GM18508 (cell line): ENCODE results near the gene RAP1GAP.

ENCODE experiments used
- ATAC-seq: cut with Tn5 transposase; IDR thresholded peaks from one replicate; pipeline ENCODE4 v1.9.1; 2021; ENCODE audit warnings: moderate number of reproducible peaks; ENCODE audit not compliant: insufficient read depth, unreplicated experiment

Gene RAP1GAP

GRCh38 chr1:21663248-21663950, 5.8 kb downstream of the RAP1GAP start:
- ATAC-seq, result no peak

DNA sequence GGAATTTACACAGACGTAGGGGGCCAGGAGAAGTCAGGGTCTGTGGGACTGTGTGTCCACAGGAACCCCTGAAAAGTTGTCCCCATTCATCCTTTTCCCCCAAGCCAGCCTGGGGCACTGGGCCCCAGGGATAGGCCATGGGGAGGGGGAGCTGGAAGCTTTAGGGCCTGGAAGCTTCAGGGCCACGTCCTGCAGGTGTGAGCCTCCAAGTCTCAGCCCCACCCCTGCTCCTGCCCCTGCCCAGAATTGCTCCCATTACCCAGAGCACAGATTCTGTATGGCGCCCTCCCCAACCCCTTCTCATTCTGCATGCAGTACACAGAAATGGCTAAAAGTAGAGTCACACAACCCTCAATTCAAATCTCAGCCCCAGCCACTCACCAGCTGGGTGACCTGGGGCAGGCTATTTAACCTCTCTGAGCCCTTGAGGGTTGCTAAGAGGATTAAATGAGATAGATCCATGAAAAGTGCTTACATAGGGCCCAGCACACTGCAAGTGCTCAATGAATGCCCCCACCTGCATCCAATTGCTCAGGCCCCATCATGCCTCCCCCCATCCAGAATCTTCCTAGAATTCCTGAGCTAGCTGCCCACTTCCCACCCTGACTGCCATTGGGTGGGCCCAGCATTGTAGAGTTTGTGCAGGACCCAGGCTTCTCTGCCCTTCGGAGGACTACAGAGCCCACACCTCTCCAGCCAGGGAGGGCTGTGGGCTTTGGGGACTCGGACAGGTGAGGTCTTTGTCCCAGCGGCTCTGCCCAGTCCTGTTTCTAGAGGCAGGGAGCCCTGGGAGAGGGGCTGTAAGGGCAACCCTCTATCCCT, 6.5 kb downstream of the RAP1GAP start:
- no peak for ATAC-seq

DNA sequence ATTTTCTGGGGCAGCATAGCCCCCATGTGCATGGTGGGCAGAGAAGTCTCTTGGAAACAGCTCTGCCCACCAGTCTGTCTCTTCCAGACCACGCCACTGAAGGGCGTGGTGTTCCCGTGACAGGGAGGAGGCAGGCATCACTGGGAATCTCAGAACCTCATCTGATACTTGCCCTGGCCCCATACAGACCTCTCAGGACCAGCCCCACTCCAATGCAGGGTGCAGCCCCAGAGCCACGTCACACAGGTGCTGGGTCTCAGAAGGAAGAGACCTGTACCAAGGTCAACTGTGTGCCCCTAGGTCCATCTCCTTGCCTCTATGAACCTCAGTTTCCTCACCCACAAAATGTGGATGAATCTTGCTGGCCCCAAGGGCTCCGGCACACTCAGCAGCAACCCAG, 7.3 kb downstream of the RAP1GAP start:
- no peak for ATAC-seq

DNA sequence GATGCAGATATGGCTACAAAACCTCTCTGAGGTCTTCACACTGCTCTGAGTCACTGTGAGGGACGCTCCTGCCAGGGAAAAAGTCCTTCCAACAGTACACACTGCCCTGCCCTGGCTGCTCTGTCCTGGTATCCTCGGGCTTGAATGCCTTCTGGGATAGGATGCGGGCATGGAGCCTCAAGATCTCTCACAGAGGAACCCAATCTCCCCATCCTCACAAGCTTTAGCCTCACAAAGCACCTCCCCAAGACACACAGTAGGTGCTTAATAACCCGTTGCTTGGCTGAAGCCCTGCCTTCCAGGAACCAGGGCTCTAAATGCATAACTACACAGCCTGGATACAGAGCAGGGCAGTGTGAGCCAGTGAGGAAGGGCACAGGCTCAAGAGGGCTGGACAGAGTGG, 9.2 kb downstream of the RAP1GAP start:
- ATAC-seq, result no peak

DNA sequence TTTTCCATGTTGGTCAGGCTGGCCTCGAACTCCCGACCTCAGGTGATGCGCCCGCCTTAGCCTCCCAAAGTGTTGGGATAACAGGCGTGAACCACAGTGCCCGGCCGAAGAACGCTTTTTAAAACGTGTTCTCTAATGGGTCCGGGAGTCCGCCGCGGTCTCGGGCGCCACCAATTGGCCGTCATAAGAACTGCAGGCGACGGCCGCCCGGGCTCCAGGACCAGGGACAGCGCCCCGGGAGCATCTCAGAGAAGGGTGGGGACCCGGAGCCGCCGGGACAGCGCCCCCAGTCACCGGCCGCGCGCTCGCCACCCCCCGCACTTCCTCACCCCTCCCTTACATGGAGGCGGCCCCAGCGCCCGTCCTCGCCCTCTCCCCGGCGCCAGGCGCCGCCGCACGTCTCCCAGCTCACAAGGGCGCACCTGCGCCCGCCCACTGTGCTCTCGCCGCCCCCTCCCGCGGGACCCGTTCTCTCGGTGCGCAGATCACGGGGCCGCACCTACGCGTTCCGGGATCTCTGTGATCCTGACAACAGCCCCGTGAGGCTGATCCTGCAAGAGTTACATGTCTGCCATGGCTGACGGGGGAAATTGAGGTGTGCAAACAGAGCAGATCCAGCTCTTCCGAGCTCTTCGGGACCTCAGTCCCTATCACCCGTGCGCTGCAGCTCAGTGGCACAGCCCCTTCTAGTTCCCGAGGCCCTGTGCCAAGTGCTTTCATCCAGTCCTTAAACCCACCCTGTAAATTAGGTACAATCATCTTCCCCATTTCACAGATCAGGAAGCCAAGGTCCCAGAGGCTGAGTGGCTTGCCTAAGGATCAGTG, 9.8 kb downstream of the RAP1GAP start:
- no peak for ATAC-seq

DNA sequence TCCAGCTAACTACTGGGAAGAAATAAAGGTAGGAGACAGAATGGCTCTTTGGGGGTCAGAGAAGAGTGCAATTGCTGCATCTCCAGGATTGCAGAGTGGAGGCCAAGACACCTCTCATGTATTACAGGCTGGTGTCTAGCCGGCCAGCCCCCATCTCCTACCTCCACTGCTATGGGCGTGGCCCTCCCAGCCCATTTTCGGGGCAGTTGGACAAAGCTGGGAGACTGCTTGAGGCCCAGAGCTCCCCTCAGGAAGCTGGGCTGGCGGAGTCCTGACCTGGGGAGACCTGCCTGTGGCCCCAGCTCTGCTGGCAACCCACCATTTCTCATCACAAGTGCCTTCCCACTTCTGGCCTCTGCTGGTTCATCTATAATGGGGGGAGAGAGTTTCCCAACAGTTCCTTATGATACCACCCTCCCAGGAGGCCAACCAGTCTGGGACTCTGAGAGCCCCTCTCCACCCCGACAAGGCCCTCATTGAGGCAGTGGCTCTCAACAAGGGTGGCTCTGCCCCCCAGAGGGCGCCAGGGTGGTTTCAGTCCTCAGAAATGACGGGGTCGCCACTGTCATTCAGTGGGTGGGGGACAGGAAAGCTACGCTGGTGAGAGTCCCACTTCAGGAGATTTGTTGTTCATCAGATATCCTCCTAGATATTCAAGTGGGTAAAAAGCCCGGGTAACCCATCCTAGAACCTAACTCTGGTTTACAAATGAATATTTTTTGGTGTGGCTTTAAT, 11.5 kb downstream of the RAP1GAP start:
- ATAC-seq, result no peak

GRCh38 chr1:21655748-21656147, 13.4 kb downstream of the RAP1GAP start:
- no peak for ATAC-seq

DNA sequence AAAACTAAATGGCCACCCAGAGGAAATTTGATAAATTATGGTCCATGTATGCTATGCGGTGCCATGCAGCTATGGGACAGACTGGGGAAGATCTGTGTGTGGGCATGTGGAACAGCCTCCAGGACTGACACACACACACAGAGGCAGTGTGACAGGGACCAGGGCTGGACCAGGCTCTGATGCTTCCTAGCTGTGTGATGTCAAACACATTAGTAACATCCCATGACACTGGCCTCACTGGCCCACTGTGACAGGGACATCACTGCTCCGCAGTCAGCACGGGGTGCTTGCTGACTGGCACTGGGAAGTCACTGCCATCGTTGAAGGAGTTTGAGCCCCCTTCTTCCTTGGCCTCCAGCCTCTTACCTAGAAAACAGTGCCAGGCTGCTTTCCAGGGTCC, 13.9 kb downstream of the RAP1GAP start:
- ATAC-seq, result no peak

- ATAC-seq, result no peak
Observed at GRCh38 chr1:21654209-21654608, 14.9 kb downstream of the RAP1GAP start.

DNA sequence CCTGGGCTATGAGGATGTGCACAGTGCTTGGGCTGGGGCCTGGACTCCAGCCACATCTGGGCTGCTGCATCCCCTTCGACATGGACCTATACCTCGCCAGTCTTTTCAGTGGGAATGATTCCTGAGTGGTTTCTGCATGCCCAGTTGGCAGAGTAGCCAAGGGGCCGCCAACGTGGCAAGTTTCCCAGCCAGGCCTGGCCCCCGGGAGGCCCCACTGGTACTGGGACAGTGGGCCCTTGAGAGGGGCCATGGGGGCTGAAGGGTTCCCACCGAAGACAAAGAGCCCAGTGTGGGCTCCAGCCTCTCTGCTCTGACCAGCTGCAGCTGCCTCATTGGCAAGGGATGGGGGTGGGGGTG, 15.4 kb downstream of the RAP1GAP start:
- ATAC-seq, result no peak

GRCh38 chr1:21652937-21653743, 16.0 kb downstream of the RAP1GAP start:
- ATAC-seq, result no peak

- ATAC-seq, result no peak
Observed at GRCh38 chr1:21652101-21652936, 16.8 kb downstream of the RAP1GAP start.

GRCh38 chr1:21651214-21652042, 17.7 kb downstream of the RAP1GAP start:
- no peak for ATAC-seq

DNA sequence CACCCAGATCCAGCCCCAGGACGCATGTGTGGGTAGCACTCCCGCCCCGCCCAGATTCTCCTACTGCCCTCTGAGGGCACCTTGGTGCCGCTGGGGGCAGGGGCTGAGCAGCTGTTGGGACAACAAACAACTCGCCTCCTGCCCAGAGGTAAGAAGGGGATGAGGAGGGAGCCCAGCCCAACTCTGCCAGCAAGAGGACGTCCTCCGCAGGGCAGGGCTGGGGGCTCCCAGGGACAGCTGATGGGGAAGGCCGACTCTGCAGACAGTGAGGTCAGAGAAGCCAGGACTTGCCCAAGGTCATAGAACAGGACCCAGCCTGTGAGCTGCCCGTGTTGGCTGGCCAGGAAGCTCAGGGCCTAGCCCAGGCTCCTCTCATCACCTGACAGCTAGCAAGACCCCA, 18.8 kb downstream of the RAP1GAP start:
- ATAC-seq, result no peak

DNA sequence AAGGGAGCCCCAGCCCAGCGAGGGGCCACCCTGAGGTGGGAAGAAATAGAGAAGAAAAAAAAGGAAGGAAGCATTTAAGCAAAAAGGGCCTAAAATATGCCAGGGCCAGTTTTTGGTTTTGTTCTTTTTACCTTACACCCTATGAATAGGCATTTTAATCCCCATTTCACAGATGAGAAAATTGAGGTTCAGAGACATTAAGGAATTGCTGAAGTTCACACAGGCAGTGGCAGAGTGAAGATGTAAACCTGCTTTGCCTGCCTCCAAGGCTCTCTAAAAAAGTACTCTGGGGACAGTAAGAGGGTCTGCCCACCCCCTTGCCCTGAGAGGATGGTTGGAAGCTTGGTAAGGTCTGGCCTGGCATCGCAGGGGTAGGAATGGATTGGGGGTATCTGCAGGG, 19.8 kb downstream of the RAP1GAP start:
- ATAC-seq, result no peak

- no peak for ATAC-seq
Observed at GRCh38 chr1:21648791-21649190, 20.4 kb downstream of the RAP1GAP start.

GRCh38 chr1:21648352-21648730, 20.8 kb downstream of the RAP1GAP start:
- ATAC-seq, result no peak
